Panc1 (cell line): ENCODE measurements around the gene SENP5. TPM values are rescaled to one million over a fixed set of nuclear protein-coding genes. Genes with fewer than 3 reads are reported as not detected.
A peak's percentile ranks its signal among the peaks of the same experiment; 100 is the strongest.

ENCODE experiments used
- ATAC-seq: fragments of 200-7000 bp; cut with Tn5 transposase; 2 replicates; pipeline ENCODE4 v1.9.1; 2020; ENCODE audit warnings: mild to moderate bottlenecking, moderate library complexity
- BruUV-seq: library from RNA; stranded (reverse); fragments of 400-500 nt; replicated peaks from 2 replicates; lab custom pipeline; 2021; lab: Mats Ljungman, UMichigan
- CTCF ChIA-PET: fragments of 300-600 bp; sonication (Branson Sonifier 250); formaldehyde crosslinking; loops from one replicate; lab custom pipeline; 2022; ENCODE audit warnings: antibody characterized with exemption; lab: Charles Lee
- POLR2A ChIA-PET: fragments of 300-600 bp; sonication (Branson Sonifier 250); formaldehyde crosslinking; loops from one replicate; lab custom pipeline; 2022; ENCODE audit warnings: antibody characterized with exemption; lab: Charles Lee
- DNase-seq: peaks from one replicate; pipeline ENCODE4 v3.0.0-alpha.2; 2010; ENCODE audit warnings: low read depth, low spot score
- H3K27ac ChIP-seq: 2 replicates; pipeline ENCODE4 v1.5.1; 2011; ENCODE audit warnings: mild to moderate bottlenecking, low read length, inconsistent platforms
- H3K27me3 ChIP-seq: fragments of 200-500 bp; sonication (Bioruptor generic); 2 replicates; pipeline ENCODE4 v1.6.0; 2014; ENCODE audit warnings: low read length, inconsistent platforms; ENCODE audit not compliant: control insufficient read depth, insufficient read depth
- H3K36me3 ChIP-seq: fragments of 200-500 bp; sonication (Bioruptor generic); 2 replicates; pipeline ENCODE4 v1.5.1; 2014; ENCODE audit warnings: inconsistent platforms, mild to moderate bottlenecking, low read length, moderate library complexity; ENCODE audit not compliant: control insufficient read depth, insufficient read depth
- H3K4me1 ChIP-seq: 2 replicates; pipeline ENCODE4 v1.5.1; 2011; ENCODE audit warnings: inconsistent platforms, mild to moderate bottlenecking, low read length, moderate library complexity; ENCODE audit not compliant: control insufficient read depth, insufficient read depth
- H3K4me3 ChIP-seq, 2 experiments: 2 replicates each; pipeline ENCODE4 v1.5.1; 2011 to 2012; ENCODE audit warnings: low read depth in 2 of 2, low read length in 2 of 2, mild to moderate bottlenecking in 2 of 2, inconsistent platforms in 1 of 2, moderate library complexity in 1 of 2
- H3K9me3 ChIP-seq: fragments of 200-500 bp; sonication (Bioruptor generic); 2 replicates; pipeline ENCODE4 v1.5.1; 2014; ENCODE audit warnings: low read depth, mild to moderate bottlenecking, inconsistent platforms, low read length, moderate library complexity; ENCODE audit not compliant: control insufficient read depth, insufficient read depth
- POLR2AphosphoS5 ChIP-seq: IDR thresholded peaks from 2 replicates; pipeline ENCODE4 v1.6.1; 2012; ENCODE audit warnings: mild to moderate bottlenecking, low read depth, low read length, moderate library complexity
- SIN3A ChIP-seq: IDR thresholded peaks from 2 replicates; pipeline ENCODE4 v1.6.1; 2012; ENCODE audit warnings: low read depth, mild to moderate bottlenecking, low read length, moderate library complexity, borderline replicate concordance; ENCODE audit not compliant: insufficient read depth
- TCF7L2 ChIP-seq: IDR thresholded peaks from 2 replicates; pipeline ENCODE4 v1.6.1; 2011; ENCODE audit warnings: mild to moderate bottlenecking, low read depth, low read length, inconsistent platforms
- in situ Hi-C: cut with HindIII; loops from 2 replicates; pipeline ENCODE4 v1.10.0; 2016; ENCODE audit warnings: low sequenced_read_pairs, low pct_unique_long_range_greater_than_20kb
- intact Hi-C: fragments of 100-400 bp; cut with micrococcal nuclease; formaldehyde crosslinking; loops from one replicate; pipeline ENCODE4 v1.10.0; 2022; ENCODE audit not compliant: unreplicated experiment
- total RNA-seq: library from RNA; stranded (reverse); gene quantifications from one replicate; pipeline ENCODE4 v1.2.1, GENCODE V29; 2021; ENCODE audit not compliant: unreplicated experiment
- TF ChIP-seq, protein P1 (sequence below), 2 experiments: IDR thresholded peaks; 2 replicates each; pipeline ENCODE4 v1.6.1; 2011 to 2012; ENCODE audit warnings: low read depth in 2 of 2, control low read depth in 1 of 2, low read length in 1 of 2, mild to moderate bottlenecking in 1 of 2, moderate library complexity in 1 of 2; ENCODE audit not compliant: insufficient read depth in 1 of 2
- TF ChIP-seq, protein P2 (sequence below): fragments of 450-650 bp; IDR thresholded peaks from 2 replicates; pipeline ENCODE4 v1.5.1; 2017; ENCODE audit warnings: mild to moderate bottlenecking

The SENP5 gene
- total RNA-seq, 1 experiment from 2014 or later: 40.0 TPM

DNA sequence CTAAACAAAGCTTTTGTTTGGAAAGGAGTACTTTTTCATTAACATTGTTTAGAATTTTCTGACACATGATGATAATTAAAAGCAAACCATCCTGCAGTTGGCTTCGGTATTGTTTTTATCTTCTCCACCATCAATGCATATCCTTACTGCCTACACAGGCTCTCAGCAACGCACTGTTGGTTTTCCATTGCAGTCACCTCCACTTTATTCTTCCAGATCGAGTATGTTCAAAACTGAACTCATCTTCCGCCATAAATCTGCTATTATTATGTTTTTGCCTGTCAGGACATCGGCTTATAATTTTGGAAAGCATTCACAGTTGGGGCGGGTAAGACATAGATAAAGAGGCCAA is 589 bp upstream of the SENP5 start:
- Histone ChIP-seq H3K27me3 (no peaks in the 10 kb centered on the region), H3K4me3 (peak overlapping the region; percentile 83 to 96), H3K4me1 (peaks cover 14% of the 10 kb centered on the region), H3K9me3 (no peaks in the 10 kb centered on the region), H3K27ac (peak overlapping the region; percentile 97), H3K36me3 (no peaks in the 10 kb centered on the region; the same call in 1 of the 2 replicates)
- CTCF ChIA-PET: interaction anchor here (0.5 kb wide), 1 partner anchor 83 kb away, joined by 6 read pairs; no protein-coding TSS in a partner anchor
- BruUV-seq: TSS peak; percentile 96
- peak; percentile 26 for ATAC-seq
- TF ChIP-seq POLR2AphosphoS5 (no peak), SIN3A (no peak), TCF7L2 (no peak)
- TF ChIP-seq, protein P1, sequence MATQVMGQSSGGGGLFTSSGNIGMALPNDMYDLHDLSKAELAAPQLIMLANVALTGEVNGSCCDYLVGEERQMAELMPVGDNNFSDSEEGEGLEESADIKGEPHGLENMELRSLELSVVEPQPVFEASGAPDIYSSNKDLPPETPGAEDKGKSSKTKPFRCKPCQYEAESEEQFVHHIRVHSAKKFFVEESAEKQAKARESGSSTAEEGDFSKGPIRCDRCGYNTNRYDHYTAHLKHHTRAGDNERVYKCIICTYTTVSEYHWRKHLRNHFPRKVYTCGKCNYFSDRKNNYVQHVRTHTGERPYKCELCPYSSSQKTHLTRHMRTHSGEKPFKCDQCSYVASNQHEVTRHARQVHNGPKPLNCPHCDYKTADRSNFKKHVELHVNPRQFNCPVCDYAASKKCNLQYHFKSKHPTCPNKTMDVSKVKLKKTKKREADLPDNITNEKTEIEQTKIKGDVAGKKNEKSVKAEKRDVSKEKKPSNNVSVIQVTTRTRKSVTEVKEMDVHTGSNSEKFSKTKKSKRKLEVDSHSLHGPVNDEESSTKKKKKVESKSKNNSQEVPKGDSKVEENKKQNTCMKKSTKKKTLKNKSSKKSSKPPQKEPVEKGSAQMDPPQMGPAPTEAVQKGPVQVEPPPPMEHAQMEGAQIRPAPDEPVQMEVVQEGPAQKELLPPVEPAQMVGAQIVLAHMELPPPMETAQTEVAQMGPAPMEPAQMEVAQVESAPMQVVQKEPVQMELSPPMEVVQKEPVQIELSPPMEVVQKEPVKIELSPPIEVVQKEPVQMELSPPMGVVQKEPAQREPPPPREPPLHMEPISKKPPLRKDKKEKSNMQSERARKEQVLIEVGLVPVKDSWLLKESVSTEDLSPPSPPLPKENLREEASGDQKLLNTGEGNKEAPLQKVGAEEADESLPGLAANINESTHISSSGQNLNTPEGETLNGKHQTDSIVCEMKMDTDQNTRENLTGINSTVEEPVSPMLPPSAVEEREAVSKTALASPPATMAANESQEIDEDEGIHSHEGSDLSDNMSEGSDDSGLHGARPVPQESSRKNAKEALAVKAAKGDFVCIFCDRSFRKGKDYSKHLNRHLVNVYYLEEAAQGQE (IDR thresholded peaks at IDR 0.05; ENCODE audit: insufficient read depth in 1 of 2, low read depth in 2 of 2, low read length in 1 of 2): no peak
- TF ChIP-seq, protein P2, sequence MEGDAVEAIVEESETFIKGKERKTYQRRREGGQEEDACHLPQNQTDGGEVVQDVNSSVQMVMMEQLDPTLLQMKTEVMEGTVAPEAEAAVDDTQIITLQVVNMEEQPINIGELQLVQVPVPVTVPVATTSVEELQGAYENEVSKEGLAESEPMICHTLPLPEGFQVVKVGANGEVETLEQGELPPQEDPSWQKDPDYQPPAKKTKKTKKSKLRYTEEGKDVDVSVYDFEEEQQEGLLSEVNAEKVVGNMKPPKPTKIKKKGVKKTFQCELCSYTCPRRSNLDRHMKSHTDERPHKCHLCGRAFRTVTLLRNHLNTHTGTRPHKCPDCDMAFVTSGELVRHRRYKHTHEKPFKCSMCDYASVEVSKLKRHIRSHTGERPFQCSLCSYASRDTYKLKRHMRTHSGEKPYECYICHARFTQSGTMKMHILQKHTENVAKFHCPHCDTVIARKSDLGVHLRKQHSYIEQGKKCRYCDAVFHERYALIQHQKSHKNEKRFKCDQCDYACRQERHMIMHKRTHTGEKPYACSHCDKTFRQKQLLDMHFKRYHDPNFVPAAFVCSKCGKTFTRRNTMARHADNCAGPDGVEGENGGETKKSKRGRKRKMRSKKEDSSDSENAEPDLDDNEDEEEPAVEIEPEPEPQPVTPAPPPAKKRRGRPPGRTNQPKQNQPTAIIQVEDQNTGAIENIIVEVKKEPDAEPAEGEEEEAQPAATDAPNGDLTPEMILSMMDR: no peak
- in situ Hi-C loops: no loop called here
- POLR2A ChIA-PET: interaction anchor here (0.6 to 1.2 kb wide), 9 partner anchors 14 to 992 kb away, joined by 3 to 12 read pairs (median 5); no protein-coding TSS in a partner anchor
- no peak for DNase-seq
- intact Hi-C loops: no loop called here

- TF ChIP-seq, protein P2: no peak
- TF ChIP-seq TCF7L2 (no peak), POLR2AphosphoS5 (no peak), SIN3A (no peak)
- TF ChIP-seq, protein P1 (IDR thresholded peaks at IDR 0.05; ENCODE audit: insufficient read depth in 1 of 2, low read depth in 2 of 2, low read length in 1 of 2): no peak
- ATAC-seq (peak; percentile 58), DNase-seq (no peak)
- ChIA-PET POLR2A (interaction anchor here (0.6 to 1.2 kb wide), 2 partner anchors 16 to 18 kb away, joined by 4 to 6 read pairs; no protein-coding TSS in a partner anchor), CTCF (no interaction called here)
- intact Hi-C loops: no loop called here
- H3K4me1 ChIP-seq: peaks cover 14% of the 10 kb centered on the region
- no peaks in the 10 kb centered on the region for H3K9me3 ChIP-seq
- BruUV-seq: no TSS peak
- H3K4me3 ChIP-seq: peak overlapping the region; percentile 83 to 96
- H3K27ac ChIP-seq: peak overlapping the region; percentile 87
- H3K27me3 ChIP-seq: no peaks in the 10 kb centered on the region
- H3K36me3 ChIP-seq: no peaks in the 10 kb centered on the region; the same call in 1 of the 2 replicates
- in situ Hi-C loops: no loop called here
Observed at GRCh38 chr3:196868297-196868661, 559 bp downstream of the SENP5 start.
